GM18505 (cell line): Measurements from ENCODE around the gene PIEZO2.
"Not testable (repeated sequence)": the region's sequence is repeated elsewhere in the genome, so short reads cannot be mapped to it uniquely, and the experiment has no call there.

Source experiments
- ATAC-seq: cut with Tn5 transposase; IDR thresholded peaks from one replicate; pipeline ENCODE4 v1.9.1; 2021; ENCODE audit not compliant: unreplicated experiment
- POLR2A ChIP-seq: IDR thresholded peaks from 4 replicates; pipeline ENCODE4 v1.6.1; 2011; ENCODE audit warnings: borderline replicate concordance; ENCODE audit not compliant: insufficient read depth, insufficient read length; ENCODE audit errors: extremely low read depth

The PIEZO2 gene

GRCh38 chr18:10965119-10965518 lies 184.2 kb downstream of the PIEZO2 start:
- TF ChIP-seq POLR2A = no peak
- ATAC-seq = no peak

DNA sequence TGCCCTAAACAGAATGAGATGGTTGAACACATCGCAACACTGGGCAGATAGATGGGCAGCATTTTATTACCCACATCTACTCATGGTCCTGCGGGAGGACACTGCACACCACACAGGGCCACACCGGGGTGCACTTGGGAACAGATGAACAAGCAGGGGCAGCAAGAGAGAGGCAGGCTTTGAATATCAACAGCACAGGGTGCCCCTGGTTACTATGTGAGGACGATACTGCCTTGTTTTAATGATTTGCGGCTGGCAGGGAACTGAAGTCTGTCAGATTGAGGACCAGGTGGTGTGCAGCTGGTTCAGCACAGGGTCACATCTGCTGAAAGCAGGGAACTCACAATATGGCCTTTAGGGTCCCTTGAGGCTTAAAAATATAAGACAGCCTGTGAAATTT lies 195.7 kb downstream of the PIEZO2 start:
- ATAC-seq = no peak
- TF ChIP-seq POLR2A = no peak

DNA sequence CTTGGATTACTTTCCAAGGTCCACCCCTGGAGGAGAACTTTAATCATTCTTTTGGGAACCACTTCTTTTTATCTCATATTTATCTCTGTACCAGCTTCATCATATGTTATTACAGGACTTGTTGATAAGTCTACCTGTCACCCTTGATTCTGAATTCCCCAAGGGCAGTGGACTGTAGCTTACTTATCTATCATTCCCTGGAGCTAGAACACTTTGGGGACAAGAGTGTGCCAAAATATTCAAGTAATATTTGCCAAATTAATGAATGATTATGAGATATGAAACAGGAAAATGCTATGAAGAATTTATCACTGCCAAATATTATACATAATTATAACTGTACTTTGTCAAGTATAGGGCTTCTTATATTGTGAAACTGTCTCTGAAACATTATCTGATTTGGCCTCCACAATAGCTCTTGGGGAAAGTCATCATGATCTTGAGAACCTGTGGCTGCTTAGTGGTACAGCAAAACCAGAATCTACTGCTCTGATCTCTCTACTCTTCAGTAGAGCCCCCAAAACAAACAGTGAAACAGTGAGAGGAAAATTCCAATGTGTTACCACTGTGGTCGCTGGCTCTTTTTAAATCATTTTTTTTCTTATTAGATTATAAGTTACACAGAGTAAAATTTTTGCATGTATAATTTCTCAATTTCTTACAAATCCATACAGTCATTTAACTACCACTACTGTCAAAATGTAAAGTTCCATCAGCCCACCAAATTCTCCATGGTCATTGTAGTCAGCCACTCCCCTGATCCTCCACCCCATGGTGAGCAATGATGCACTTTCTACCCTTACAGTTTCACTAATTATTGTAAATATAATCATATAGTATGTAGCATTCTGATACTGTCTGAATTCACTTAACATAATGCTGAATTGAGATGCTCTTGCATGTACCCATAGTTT lies 197.5 kb downstream of the PIEZO2 start:
- peak; percentile 27 for TF ChIP-seq POLR2A
- ATAC-seq = no peak

GRCh38 chr18:10950876-10951630 lies 198.3 kb downstream of the PIEZO2 start:
- TF ChIP-seq POLR2A = no peak
- no peak for ATAC-seq

GRCh38 chr18:10950080-10950875 lies 199.1 kb downstream of the PIEZO2 start:
- ATAC-seq = no peak
- no peak for TF ChIP-seq POLR2A

- peak; percentile 12 for TF ChIP-seq POLR2A
- no peak for ATAC-seq
These were observed 199.7 kb downstream of the PIEZO2 start for GRCh38 chr18:10949655-10950054.

GRCh38 chr18:10948421-10948820 lies 200.9 kb downstream of the PIEZO2 start:
- TF ChIP-seq POLR2A = no peak
- no peak for ATAC-seq

DNA sequence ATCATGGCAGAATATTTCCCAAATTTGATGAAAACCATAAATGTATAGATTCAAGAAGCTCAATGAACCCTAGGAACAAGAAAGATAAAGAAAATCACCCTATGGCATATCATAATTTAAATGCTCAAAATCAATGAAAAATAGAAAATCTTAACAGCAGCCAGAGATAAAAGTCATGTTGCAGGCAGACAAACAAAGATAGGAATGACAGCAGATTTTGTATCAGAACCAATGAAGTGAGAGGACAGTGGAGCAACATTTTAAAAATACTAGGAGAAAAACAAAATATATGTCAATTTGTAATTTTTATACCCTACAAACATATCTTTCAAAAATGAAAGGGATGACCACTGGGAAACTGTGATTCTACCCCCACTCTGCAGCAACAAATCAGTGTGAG lies 203.3 kb downstream of the PIEZO2 start:
- TF ChIP-seq POLR2A = no peak
- no peak for ATAC-seq

DNA sequence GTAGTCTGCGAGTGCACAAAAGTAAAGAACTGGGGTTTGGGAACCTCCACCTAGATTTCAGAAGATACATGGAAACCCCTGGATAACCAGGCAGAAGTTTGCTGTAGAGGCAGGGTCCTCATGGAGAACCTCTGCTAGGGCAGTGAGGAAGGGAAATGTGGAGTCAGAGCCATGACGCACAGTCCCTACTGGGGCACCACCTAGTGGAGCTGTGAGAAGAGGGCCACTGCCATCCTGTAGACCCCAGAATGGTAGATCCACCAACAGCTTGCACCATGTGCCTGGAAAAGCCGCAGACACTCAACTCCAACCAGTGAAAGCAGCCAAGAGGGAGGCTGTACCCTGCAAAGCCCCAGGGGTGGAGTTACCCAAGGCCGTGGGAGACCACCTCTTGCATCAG lies 206.4 kb downstream of the PIEZO2 start:
- no peak for ATAC-seq

DNA sequence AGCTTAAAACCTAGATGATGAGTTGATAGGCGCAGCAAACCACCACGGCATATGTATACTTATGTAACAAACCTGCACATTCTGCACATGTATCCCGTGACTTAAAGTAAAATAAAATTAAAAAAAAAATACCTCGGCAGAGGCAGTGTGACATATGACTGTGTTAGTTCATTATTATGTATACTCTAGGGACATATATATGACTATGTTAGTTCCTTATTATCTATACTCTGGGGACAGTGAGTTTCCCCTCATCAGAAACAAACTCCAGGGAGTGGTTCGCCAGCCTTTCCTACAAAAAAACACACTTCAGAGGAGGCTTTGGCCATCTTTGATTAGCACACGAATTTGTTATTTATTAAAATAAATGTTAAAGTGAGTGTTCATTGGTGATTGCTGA lies 209.5 kb downstream of the PIEZO2 start:
- TF ChIP-seq POLR2A = no peak
- ATAC-seq = no peak

More for the DNA sequence above, 206.4 kb downstream of the PIEZO2 start:
- no peak for TF ChIP-seq POLR2A

DNA sequence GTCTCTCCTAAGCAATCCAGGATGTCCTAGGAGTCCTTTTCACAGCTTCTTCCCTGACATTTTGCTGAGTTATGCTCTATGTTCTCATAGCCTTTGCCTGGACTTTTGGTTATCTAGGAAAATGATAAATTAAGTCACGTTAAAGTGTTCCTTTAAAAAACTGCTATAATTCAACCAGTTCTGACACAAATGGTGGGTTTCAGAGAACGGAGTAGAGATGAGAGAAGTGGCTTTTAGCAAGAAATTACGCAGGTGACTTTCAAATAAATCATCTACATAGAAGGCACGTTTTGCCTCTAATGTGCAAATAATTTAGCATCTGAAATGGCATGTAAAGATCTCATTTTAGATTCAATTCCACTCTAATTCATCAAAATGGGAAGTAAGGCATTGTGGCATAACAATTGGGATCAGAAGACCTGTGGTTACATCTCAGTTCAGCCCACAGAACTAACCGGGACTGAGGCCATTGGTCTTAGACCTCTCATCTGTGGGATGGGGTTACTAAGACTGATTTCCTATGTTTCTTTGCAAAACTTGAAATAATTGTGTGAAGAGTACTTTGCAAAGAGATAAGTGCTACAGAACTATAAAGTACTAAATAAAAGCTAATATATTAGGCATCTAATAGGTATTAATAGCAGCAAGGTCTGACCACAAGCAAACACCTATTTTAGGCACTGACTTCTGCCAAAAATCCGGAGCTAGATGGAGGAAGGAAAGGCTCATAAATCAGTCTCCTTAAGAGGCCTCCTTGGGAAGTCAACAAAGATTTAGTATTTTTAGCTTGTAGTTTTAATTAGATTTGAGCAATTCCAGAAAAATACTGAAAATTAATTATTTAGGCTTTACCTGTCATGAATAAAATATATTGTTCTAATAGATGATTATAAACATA lies 211.4 kb downstream of the PIEZO2 start:
- no peak for ATAC-seq
- no peak for TF ChIP-seq POLR2A

DNA sequence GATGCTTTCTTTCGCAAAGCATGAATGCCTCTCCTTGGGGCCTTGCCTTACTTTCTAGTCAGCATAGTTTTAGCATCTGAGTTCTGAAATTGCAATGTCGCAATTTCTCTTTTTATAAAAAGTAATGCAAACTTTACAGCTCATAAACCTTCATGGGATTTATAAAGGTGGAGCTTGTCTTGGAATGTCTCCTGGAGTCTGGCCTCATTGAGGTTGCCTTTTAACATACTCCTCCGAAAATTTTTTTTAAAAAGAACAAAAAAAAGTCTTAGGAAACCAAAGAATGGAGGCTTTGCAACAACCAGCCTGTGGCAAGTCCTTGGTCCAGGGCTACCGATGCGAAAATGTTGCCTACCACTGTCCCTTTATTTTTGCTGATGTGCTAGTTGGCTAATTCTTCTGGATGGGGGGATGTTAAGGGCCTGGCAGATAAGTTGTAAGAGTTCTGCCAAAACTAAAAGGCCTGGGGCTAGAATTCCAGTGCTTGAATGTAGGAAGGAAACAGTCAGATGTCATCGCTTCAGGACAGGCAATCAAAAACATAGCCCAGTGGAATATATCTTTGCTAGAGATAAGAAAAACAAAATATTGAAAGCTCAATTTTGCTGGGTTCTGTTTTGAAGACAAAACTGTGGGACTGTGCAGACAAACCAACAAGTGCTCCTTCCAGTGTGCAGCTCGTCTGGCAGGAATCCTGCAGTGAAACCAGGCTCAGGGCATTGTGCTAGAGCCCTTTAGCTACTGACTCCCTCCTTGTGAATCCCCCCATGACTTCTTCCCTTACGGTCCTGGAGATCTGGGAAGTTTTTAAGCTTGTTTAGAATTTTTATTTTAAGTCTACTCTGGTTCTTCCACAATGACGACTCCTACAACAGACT lies 213.0 kb downstream of the PIEZO2 start:
- ATAC-seq = no peak
- no peak for TF ChIP-seq POLR2A

DNA sequence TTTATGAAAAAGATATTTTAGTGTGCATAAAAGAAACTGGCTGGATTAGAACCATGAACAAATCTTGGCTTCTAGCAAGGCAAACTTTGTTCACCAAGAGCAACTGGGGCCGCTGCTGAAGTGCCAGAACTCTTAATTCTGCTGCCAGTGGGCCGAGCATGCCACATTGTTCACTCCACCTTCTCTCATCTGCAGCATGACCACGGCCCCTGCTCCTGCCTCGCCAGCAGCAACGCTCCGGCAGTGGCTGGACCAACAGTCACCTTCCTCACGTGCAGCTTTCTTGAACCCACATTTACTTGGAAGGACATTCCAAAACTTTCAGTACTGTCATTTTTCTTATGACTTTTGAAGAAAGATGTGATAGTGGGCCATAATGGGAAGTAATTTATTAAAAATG lies 213.8 kb downstream of the PIEZO2 start:
- TF ChIP-seq POLR2A = no peak
- ATAC-seq = no peak

- not testable (repeated sequence) for ATAC-seq
These were observed 215.7 kb downstream of the PIEZO2 start for GRCh38 chr18:10933648-10934047.
